CD8-positive, alpha-beta memory T cell (primary cell): ENCODE data around the gene DOCK10. TPM values are rescaled to one million over a fixed set of nuclear protein-coding genes. Genes with fewer than 3 reads are reported as not detected.

Experiments used
- CTCF ChIA-PET: fragments of 350-600 bp; sonication (Branson Sonifier 250); formaldehyde crosslinking; loops from one replicate; lab custom pipeline; 2021; ENCODE audit warnings: antibody characterized with exemption; lab: Charles Lee
- POLR2A ChIA-PET: fragments of 350-600 bp; sonication (Branson Sonifier 250); formaldehyde crosslinking; loops from one replicate; lab custom pipeline; 2021; ENCODE audit warnings: antibody characterized with exemption; lab: Charles Lee
- DNase-seq, 5 donors: peaks; one replicate each; pipeline versions ENCODE4 v3.0.0 to v3.0.0-alpha.2; 2020 to 2022; ENCODE audit warnings: mixed read lengths in 1 of 5
- H3K27ac ChIP-seq: one replicate; pipeline ENCODE4 v1.7.0; 2013; ENCODE audit warnings: low read depth, mild to moderate bottlenecking, low read length, moderate library complexity
- H3K27me3 ChIP-seq: 2 replicates; pipeline ENCODE4 v1.7.0; 2013; ENCODE audit warnings: low read length, mild to moderate bottlenecking; ENCODE audit not compliant: insufficient read depth, poor library complexity, severe bottlenecking
- H3K36me3 ChIP-seq: 2 replicates; pipeline ENCODE4 v1.7.0; 2013; ENCODE audit warnings: mild to moderate bottlenecking, low read length, moderate library complexity; ENCODE audit not compliant: insufficient read depth
- H3K4me1 ChIP-seq: 2 replicates; pipeline ENCODE4 v1.7.0; 2013; ENCODE audit warnings: mild to moderate bottlenecking, low read length, moderate library complexity; ENCODE audit not compliant: insufficient read depth
- H3K4me3 ChIP-seq: 2 replicates; pipeline ENCODE4 v1.7.0; 2013; ENCODE audit warnings: mild to moderate bottlenecking, low read length
- H3K9me3 ChIP-seq: 2 replicates; pipeline ENCODE4 v1.7.0; 2013; ENCODE audit warnings: mild to moderate bottlenecking, low read length
- H3K27ac Mint-ChIP-seq, 8 donors: one replicate each; pipeline ENCODE4 v1.8.0; 2020 to 2021; ENCODE audit warnings: mixed read lengths in 8 of 8, mild to moderate bottlenecking in 6 of 8, inconsistent platforms in 3 of 8, moderate library complexity in 3 of 8
- H3K27me3 Mint-ChIP-seq, 2 donors: one replicate each; pipeline ENCODE4 v1.8.0; 2020 to 2021; ENCODE audit warnings: mixed read lengths in 2 of 2, mild to moderate bottlenecking in 1 of 2, moderate library complexity in 1 of 2
- H3K36me3 Mint-ChIP-seq, 3 donors: one replicate each; pipeline ENCODE4 v1.8.0; 2020 to 2021; ENCODE audit warnings: mixed read lengths in 3 of 3, inconsistent platforms in 1 of 3, mild to moderate bottlenecking in 1 of 3
- H3K4me1 Mint-ChIP-seq, 3 donors: one replicate each; pipeline ENCODE4 v1.8.0; 2020 to 2021; ENCODE audit warnings: mixed read lengths in 3 of 3, inconsistent platforms in 1 of 3, mild to moderate bottlenecking in 1 of 3
- H3K4me3 Mint-ChIP-seq, 7 donors: one replicate each; pipeline ENCODE4 v1.8.0; 2020 to 2021; ENCODE audit warnings: mixed read lengths in 7 of 7, mild to moderate bottlenecking in 6 of 7, moderate library complexity in 4 of 7, inconsistent platforms in 2 of 7
- H3K9me3 Mint-ChIP-seq, 5 donors: one replicate each; pipeline ENCODE4 v1.8.0; 2020 to 2022; ENCODE audit warnings: mixed read lengths in 5 of 5, mild to moderate bottlenecking in 3 of 5, moderate library complexity in 2 of 5, inconsistent platforms in 1 of 5
- polyA plus RNA-seq: library from polyadenylated mRNA; unstranded; fragments of 300-500 nt; fragmentation: Illumina TruSeq; gene quantifications from one replicate; pipeline ENCODE4 v1.2.3, GENCODE V29; 2021
- total RNA-seq, 2 experiments: library from RNA; stranded (reverse); gene quantifications; one replicate each; pipeline ENCODE4 v1.2.3, GENCODE V29; 2021

The DOCK10 gene
- total and polyA plus RNA-seq, 3 experiments from 2014 or later = 52.4 to 138 (median 135) TPM

GRCh38 chr2:224851811-224852210, 190.5 kb downstream of the DOCK10 start:
- Histone ChIP-seq H3K27me3 (no peaks in the 10 kb centered on the region), H3K4me3 (no peak overlapping the region), H3K27ac (no peak overlapping the region), H3K4me1 (no peaks in the 10 kb centered on the region), H3K9me3 (no peaks in the 10 kb centered on the region), H3K36me3 (peaks cover 69% of the 10 kb centered on the region)
- ChIA-PET CTCF (no interaction called here), POLR2A (no interaction called here)
- no peak for DNase-seq
- peaks cover 16 to 93% (median 27%) of the 10 kb centered on the region in 3 donors for H3K36me3 Mint-ChIP-seq
- H3K9me3 Mint-ChIP-seq = no peaks in the 10 kb centered on the region
- H3K4me3 Mint-ChIP-seq = no peak overlapping the region
- no peaks in the 10 kb centered on the region for H3K4me1 Mint-ChIP-seq
- no peaks in the 10 kb centered on the region for H3K27me3 Mint-ChIP-seq
- peak overlapping the region in 2 of 8 donors; percentile 63 to 80 for H3K27ac Mint-ChIP-seq

GRCh38 chr2:224850081-224850480, 192.2 kb downstream of the DOCK10 start:
- DNase-seq = no peak
- H3K4me1 Mint-ChIP-seq = no peaks in the 10 kb centered on the region

GRCh38 chr2:224849264-224849663, 193.0 kb downstream of the DOCK10 start:
- CTCF ChIA-PET = no interaction called here
- Histone ChIP-seq H3K9me3 (no peaks in the 10 kb centered on the region), H3K4me3 (no peak overlapping the region), H3K27ac (no peak overlapping the region), H3K4me1 (no peaks in the 10 kb centered on the region), H3K27me3 (no peaks in the 10 kb centered on the region), H3K36me3 (peaks cover 73% of the 10 kb centered on the region)
- Mint-ChIP-seq H3K4me3 (no peak overlapping the region), H3K4me1 (no peaks in the 10 kb centered on the region), H3K9me3 (no peaks in the 10 kb centered on the region), H3K36me3 (peaks cover 24 to 94% (median 28%) of the 10 kb centered on the region in 3 donors), H3K27me3 (no peaks in the 10 kb centered on the region), H3K27ac (no peak overlapping the region)
- DNase-seq = no peak
- POLR2A ChIA-PET = no interaction called here

More at GRCh38 chr2:224850081-224850480, 192.2 kb downstream of the DOCK10 start:
- H3K27me3 Mint-ChIP-seq = no peaks in the 10 kb centered on the region
- H3K9me3 ChIP-seq = no peaks in the 10 kb centered on the region
- H3K36me3 ChIP-seq = peaks cover 73% of the 10 kb centered on the region
- H3K36me3 Mint-ChIP-seq = peaks cover 15 to 92% (median 29%) of the 10 kb centered on the region in 3 donors
- ChIA-PET CTCF (no interaction called here), POLR2A (no interaction called here)
- H3K4me3 Mint-ChIP-seq = no peak overlapping the region
- H3K4me3 ChIP-seq = no peak overlapping the region
- H3K4me1 ChIP-seq = no peaks in the 10 kb centered on the region
- H3K9me3 Mint-ChIP-seq = no peaks in the 10 kb centered on the region
- no peak overlapping the region for H3K27ac ChIP-seq
- H3K27ac Mint-ChIP-seq = peak overlapping the region in 3 of 8 donors; percentile 9 to 66 (median 66)
- no peaks in the 10 kb centered on the region for H3K27me3 ChIP-seq

- Mint-ChIP-seq H3K4me1 (no peaks in the 10 kb centered on the region), H3K27ac (peak overlapping the region in 2 of 8 donors; percentile 5 to 37), H3K36me3 (peaks cover 27 to 96% (median 34%) of the 10 kb centered on the region in 3 donors), H3K9me3 (no peaks in the 10 kb centered on the region), H3K4me3 (no peak overlapping the region), H3K27me3 (no peaks in the 10 kb centered on the region)
- Histone ChIP-seq H3K27me3 (no peaks in the 10 kb centered on the region), H3K9me3 (no peaks in the 10 kb centered on the region), H3K4me1 (no peaks in the 10 kb centered on the region), H3K27ac (no peak overlapping the region), H3K4me3 (no peak overlapping the region), H3K36me3 (peaks cover 79% of the 10 kb centered on the region)
- ChIA-PET POLR2A (no interaction called here), CTCF (no interaction called here)
- DNase-seq = no peak
Observed at GRCh38 chr2:224847961-224848850, 194.1 kb downstream of the DOCK10 start.

GRCh38 chr2:224847381-224847780, 194.9 kb downstream of the DOCK10 start:
- Mint-ChIP-seq H3K4me1 (no peaks in the 10 kb centered on the region), H3K27me3 (no peaks in the 10 kb centered on the region), H3K36me3 (peaks cover 35 to 96% (median 42%) of the 10 kb centered on the region in 3 donors), H3K4me3 (no peak overlapping the region), H3K27ac (peak overlapping the region in 2 of 8 donors; percentile 17 to 37), H3K9me3 (peaks cover 0 to 2% (median 0%) of the 10 kb centered on the region in 5 donors)
- CTCF ChIA-PET = no interaction called here
- no peak for DNase-seq
- no peaks in the 10 kb centered on the region for H3K27me3 ChIP-seq
- H3K4me3 ChIP-seq = no peak overlapping the region
- H3K4me1 ChIP-seq = no peaks in the 10 kb centered on the region
- POLR2A ChIA-PET = no interaction called here
- peaks cover 87% of the 10 kb centered on the region for H3K36me3 ChIP-seq
- no peaks in the 10 kb centered on the region for H3K9me3 ChIP-seq
- no peak overlapping the region for H3K27ac ChIP-seq

GRCh38 chr2:224846686-224847085, 195.6 kb downstream of the DOCK10 start:
- no peak for DNase-seq
- Histone ChIP-seq H3K4me1 (no peaks in the 10 kb centered on the region), H3K27me3 (no peaks in the 10 kb centered on the region), H3K4me3 (no peak overlapping the region), H3K36me3 (peaks cover 85% of the 10 kb centered on the region), H3K27ac (no peak overlapping the region), H3K9me3 (no peaks in the 10 kb centered on the region)
- no peaks in the 10 kb centered on the region for H3K4me1 Mint-ChIP-seq
- no peak overlapping the region for H3K4me3 Mint-ChIP-seq
- ChIA-PET POLR2A (interaction anchor here (0.6 kb wide), 1 partner anchor 809 kb away, joined by 5 read pairs; no protein-coding TSS in a partner anchor), CTCF (no interaction called here)
- peaks cover 0 to 2% (median 0%) of the 10 kb centered on the region in 5 donors for H3K9me3 Mint-ChIP-seq
- H3K27ac Mint-ChIP-seq = peak overlapping the region in 1 of 8 donors; percentile 9
- H3K27me3 Mint-ChIP-seq = no peaks in the 10 kb centered on the region
- peaks cover 41 to 96% (median 45%) of the 10 kb centered on the region in 3 donors for H3K36me3 Mint-ChIP-seq

GRCh38 chr2:224846161-224846560, 196.1 kb downstream of the DOCK10 start:
- Histone ChIP-seq H3K9me3 (no peaks in the 10 kb centered on the region), H3K27ac (no peak overlapping the region), H3K27me3 (no peaks in the 10 kb centered on the region), H3K4me1 (no peaks in the 10 kb centered on the region), H3K4me3 (no peak overlapping the region), H3K36me3 (peaks cover 85% of the 10 kb centered on the region)
- no peak for DNase-seq
- Mint-ChIP-seq H3K27me3 (no peaks in the 10 kb centered on the region), H3K4me3 (no peak overlapping the region), H3K27ac (no peak overlapping the region), H3K9me3 (peaks cover 0 to 2% (median 0%) of the 10 kb centered on the region in 5 donors), H3K36me3 (peaks cover 45 to 96% (median 47%) of the 10 kb centered on the region in 3 donors), H3K4me1 (no peaks in the 10 kb centered on the region)
- POLR2A ChIA-PET = interaction anchor here (0.6 kb wide), 1 partner anchor 809 kb away, joined by 5 read pairs; no protein-coding TSS in a partner anchor
- CTCF ChIA-PET = no interaction called here

- DNase-seq = no peak
- Histone ChIP-seq H3K27me3 (no peaks in the 10 kb centered on the region), H3K4me3 (no peak overlapping the region), H3K36me3 (peaks cover 78% of the 10 kb centered on the region), H3K9me3 (no peaks in the 10 kb centered on the region), H3K4me1 (no peaks in the 10 kb centered on the region), H3K27ac (no peak overlapping the region)
- Mint-ChIP-seq H3K4me3 (no peak overlapping the region), H3K4me1 (no peaks in the 10 kb centered on the region), H3K36me3 (peaks cover 57 to 94% (median 58%) of the 10 kb centered on the region in 3 donors), H3K27me3 (no peaks in the 10 kb centered on the region), H3K9me3 (peaks cover 0 to 2% (median 0%) of the 10 kb centered on the region in 5 donors), H3K27ac (peak overlapping the region in 3 of 8 donors; percentile 12 to 75 (median 28))
- ChIA-PET POLR2A (no interaction called here), CTCF (no interaction called here)
Observed at GRCh38 chr2:224843141-224843540, 199.1 kb downstream of the DOCK10 start.
